K562 (cell line): ENCODE measurements around the gene MLXIPL. TPM values are rescaled to one million over a fixed set of nuclear protein-coding genes. Genes with fewer than 3 reads are reported as not detected.

Source experiments
- CBX1 ChIP-seq: sonication (generic); IDR thresholded peaks from 2 replicates; pipeline ENCODE4 v1.6.1; 2016; ENCODE audit warnings: antibody characterized with exemption, low read depth, mild to moderate bottlenecking
- CGGBP1 ChIP-seq: fragments of 250-450 bp; sonication (Bioruptor Pico); IDR thresholded peaks from 2 replicates; pipeline ENCODE4 v1.9.0; 2021; ENCODE audit warnings: mild to moderate bottlenecking
- CHCHD3 ChIP-seq: fragments of 250-450 bp; sonication (Bioruptor Pico); IDR thresholded peaks from 2 replicates; pipeline ENCODE4 v2.1.2; 2022; ENCODE audit warnings: mild to moderate bottlenecking
- E2F6 ChIP-seq, 2 experiments: IDR thresholded peaks; 2 replicates each; pipeline ENCODE4 v1.6.1; 2011; ENCODE audit warnings: borderline replicate concordance in 1 of 2, control low read depth in 1 of 2, low read depth in 1 of 2, low read length in 1 of 2, mild to moderate bottlenecking in 1 of 2, mixed read lengths in 1 of 2, moderate library complexity in 1 of 2; ENCODE audit not compliant: insufficient read depth in 1 of 2, insufficient read length in 1 of 2, poor library complexity in 1 of 2, severe bottlenecking in 1 of 2; ENCODE audit errors: extremely low read depth in 1 of 2
- ETV1 ChIP-seq: fragments of 450-650 bp; conservative IDR thresholded peaks from 2 replicates; pipeline ENCODE4 v1.6.1; 2016; ENCODE audit warnings: missing genetic modification characterization, control low read depth, low read depth, missing compliant biosample characterization
- MAZ ChIP-seq, 2 experiments: fragments of 450-650 bp in 1 of 2; sonication (generic) in 1 of 2; formaldehyde crosslinking; IDR thresholded peaks in 1 of 2; conservative IDR thresholded peaks in 1 of 2; 2 replicates each; pipeline versions ENCODE4 v1.4.0 to v1.5.0; 2020; ENCODE audit warnings: mild to moderate bottlenecking in 1 of 2, missing genetic modification reagents in 1 of 2
- MTF1 ChIP-seq: fragments of 250-450 bp; sonication (Bioruptor Pico); IDR thresholded peaks from 2 replicates; pipeline ENCODE4 v1.9.0; 2021; ENCODE audit warnings: moderate library complexity, mild to moderate bottlenecking, inconsistent platforms, borderline replicate concordance
- NBN ChIP-seq: fragments of 450-650 bp; IDR thresholded peaks from 2 replicates; pipeline ENCODE4 v1.6.1; 2016; ENCODE audit warnings: low read depth, mild to moderate bottlenecking
- PCBP2 ChIP-seq: fragments of 200-400 bp; formaldehyde crosslinking; IDR thresholded peaks from 2 replicates; pipeline ENCODE4 v1.6.1; 2018; ENCODE audit warnings: low read length, low read depth, mild to moderate bottlenecking, moderate library complexity; ENCODE audit not compliant: poor library complexity, severe bottlenecking
- PKNOX1 ChIP-seq: fragments of 450-650 bp; IDR thresholded peaks from 2 replicates; pipeline ENCODE4 v1.6.1; 2016
- PYGO2 ChIP-seq: fragments of 450-650 bp; IDR thresholded peaks from 2 replicates; pipeline ENCODE4 v1.6.1; 2016; ENCODE audit warnings: mild to moderate bottlenecking, missing genetic modification characterization, moderate library complexity, missing compliant biosample characterization
- RBM14 ChIP-seq: fragments of 200-400 bp; formaldehyde crosslinking; IDR thresholded peaks from 2 replicates; pipeline ENCODE4 v1.6.1; 2018; ENCODE audit warnings: low read depth, mild to moderate bottlenecking, low read length, moderate library complexity, borderline replicate concordance; ENCODE audit not compliant: insufficient read depth
- SIRT6 ChIP-seq: IDR thresholded peaks from one replicate; pipeline ENCODE4 v1.6.1; 2012; ENCODE audit warnings: low read depth, mild to moderate bottlenecking, control low read depth, inconsistent platforms, low read length, moderate library complexity
- SMAD4 ChIP-seq: fragments of 250-450 bp; sonication (Bioruptor Pico); conservative IDR thresholded peaks from 2 replicates; pipeline ENCODE4 v1.8.0; 2021; ENCODE audit warnings: inconsistent platforms, mild to moderate bottlenecking, moderate library complexity
- SRSF7 ChIP-seq: fragments of 200-400 bp; formaldehyde crosslinking; optimal IDR thresholded peaks from 2 replicates; pipeline ENCODE3; 2017; ENCODE audit warnings: mild to moderate bottlenecking, low read depth, low read length
- ZNF217 ChIP-seq: sonication (generic); formaldehyde crosslinking; IDR thresholded peaks from 2 replicates; pipeline ENCODE4 v1.8.0; 2022; ENCODE audit warnings: mild to moderate bottlenecking, missing genetic modification reagents
- ZNF280A ChIP-seq: fragments of 450-650 bp; IDR thresholded peaks from 2 replicates; pipeline ENCODE4 v1.6.1; 2018; ENCODE audit warnings: mild to moderate bottlenecking, low read depth; ENCODE audit not compliant: partially characterized antibody
- ZNF75A ChIP-seq: fragments of 450-650 bp; formaldehyde crosslinking; IDR thresholded peaks from 2 replicates; pipeline ENCODE4 v1.4.0; 2020; ENCODE audit warnings: mild to moderate bottlenecking
- polyA plus RNA-seq, 8 experiments: library from polyadenylated mRNA; depleted of rRNA in 4 of 8; stranded (reverse) in 5 of 8; unstranded in 3 of 8; fragments of >200 nt; fragmentation: Nextera tagmentation in 2 of 8; fragmentation: Illumina TruSeq in 1 of 8; extraction: Ambion mirVana in 2 of 8; extraction: Trizol in 1 of 8; gene quantifications; 2 replicates each; pipeline versions ENCODE4 v1.2.1 to v1.2.3, GENCODE V29; 2011 to 2014; ENCODE audit warnings: inconsistent platforms in 1 of 8, missing spikeins in 1 of 8
- total RNA-seq, 7 experiments: library from RNA; depleted of rRNA in 6 of 7; stranded (reverse); fragments of >200 nt in 6 of 7; fragmentation: Illumina TruSeq in 2 of 7; extraction: Trizol in 2 of 7; gene quantifications; 2 replicates each; pipeline versions ENCODE4 v1.2.1 to v1.2.3, GENCODE V29; 2011 to 2021; ENCODE audit warnings: low replicate concordance in 1 of 7

The MLXIPL gene
- total and polyA plus RNA-seq, 9 of the 15 experiments (the other 6 are each of a cell fraction or from before 2014, with no cell fraction given) = 0.11 to 18.4 (median 1.4) TPM

GRCh38 chr7:73567846-73568685 lies 56.3 kb downstream of the MLXIPL start (continued):
- no peak for TF ChIP-seq PYGO2 (tag)
- TF ChIP-seq ETV1 (tag) = 0 out of 2 replicates have a peak, but pooled peaks have one; percentile 5
- no peak for TF ChIP-seq PKNOX1
- TF ChIP-seq RBM14 = no peak
- no peak for TF ChIP-seq NBN
- no peak for TF ChIP-seq PCBP2
- TF ChIP-seq CBX1 = no peak
- TF ChIP-seq SRSF7 = no peak
- no peak for TF ChIP-seq SMAD4 (CRISPR knock-in tag)
- TF ChIP-seq ZNF75A (CRISPR knock-in tag) = no peak
- TF ChIP-seq CGGBP1 (CRISPR knock-in tag) = no peak
- TF ChIP-seq MTF1 (CRISPR knock-in tag) = no peak
- no peak for TF ChIP-seq SIRT6
- 0 out of 4 replicates have a peak, but pooled peaks of 1 of the 2 experiments have one; percentile 16 for TF ChIP-seq MAZ (CRISPR knock-in tag; conservative IDR thresholded peaks at IDR 0.05 in 1 of 2, IDR thresholded peaks at IDR 0.05 in 1 of 2)
- TF ChIP-seq ZNF280A = no peak
- TF ChIP-seq CHCHD3 (CRISPR knock-in tag) = no peak
- no peak for TF ChIP-seq E2F6 (IDR thresholded peaks at IDR 0.05; ENCODE audit: borderline replicate concordance in 1 of 2, extremely low read depth in 1 of 2, insufficient read depth in 1 of 2, insufficient read length in 1 of 2, low read depth in 1 of 2, low read length in 1 of 2, poor library complexity in 1 of 2, severe bottlenecking in 1 of 2)
- no peak for TF ChIP-seq ZNF217 (CRISPR knock-in tag)
